HUES64 (cell line): ENCODE results near the gene RHOG.

ENCODE experiments used
- H3K27ac ChIP-seq: 2 replicates; pipeline ENCODE4 v1.7.0; 2013; ENCODE audit warnings: low read depth, low read length, inconsistent platforms
- H3K27me3 ChIP-seq: 2 replicates; pipeline ENCODE4 v1.6.1; 2013; ENCODE audit warnings: mild to moderate bottlenecking, low read length; ENCODE audit not compliant: insufficient read depth
- H3K36me3 ChIP-seq: 2 replicates; pipeline ENCODE4 v1.6.1; 2013; ENCODE audit warnings: mild to moderate bottlenecking, low read length; ENCODE audit not compliant: insufficient read depth
- H3K4me1 ChIP-seq: 2 replicates; pipeline ENCODE4 v1.6.1; 2013; ENCODE audit warnings: mild to moderate bottlenecking, low read length, moderate library complexity; ENCODE audit not compliant: insufficient read depth
- H3K4me3 ChIP-seq: 2 replicates; pipeline ENCODE4 v1.5.1; 2013; ENCODE audit warnings: mild to moderate bottlenecking, low read length, moderate library complexity
- H3K9ac ChIP-seq: 2 replicates; pipeline ENCODE4 v1.6.1; 2013; ENCODE audit warnings: mild to moderate bottlenecking, low read depth, low read length
- H3K9me3 ChIP-seq: 2 replicates; pipeline ENCODE4 v1.6.1; 2013; ENCODE audit warnings: low read depth, low read length; ENCODE audit not compliant: insufficient read depth
- WGBS: fragments of 150-250, 120-280 bp; methylation state at CpG from one replicate; pipeline ENCODE4 v1.1.7; 2013; ENCODE audit warnings: missing lambda C conversion rate; 5-methylcytosine and 5-hydroxymethylcytosine counted together

RHOG gene

GRCh38 chr11:3786781-3787428 lies 53.9 kb downstream of the RHOG start:
- no peak overlapping the region for H3K27ac ChIP-seq
- no peaks in the 10 kb centered on the region for H3K9me3 ChIP-seq
- H3K36me3 ChIP-seq = peaks cover 55% of the 10 kb centered on the region
- H3K4me3 ChIP-seq = no peak overlapping the region
- no peaks in the 10 kb centered on the region for H3K27me3 ChIP-seq
- 92% methylated on average over 8 of the region's 8 CpGs for WGBS
- H3K4me1 ChIP-seq = no peaks in the 10 kb centered on the region
- H3K9ac ChIP-seq = no peak overlapping the region

GRCh38 chr11:3783611-3784010 lies 57.1 kb downstream of the RHOG start:
- Histone ChIP-seq H3K9ac (no peak overlapping the region), H3K4me3 (no peak overlapping the region), H3K9me3 (no peaks in the 10 kb centered on the region), H3K27me3 (no peaks in the 10 kb centered on the region), H3K36me3 (peaks cover 63% of the 10 kb centered on the region), H3K4me1 (no peaks in the 10 kb centered on the region), H3K27ac (no peak overlapping the region)
- WGBS = 98% methylated on average over 4 of the region's 4 CpGs

DNA sequence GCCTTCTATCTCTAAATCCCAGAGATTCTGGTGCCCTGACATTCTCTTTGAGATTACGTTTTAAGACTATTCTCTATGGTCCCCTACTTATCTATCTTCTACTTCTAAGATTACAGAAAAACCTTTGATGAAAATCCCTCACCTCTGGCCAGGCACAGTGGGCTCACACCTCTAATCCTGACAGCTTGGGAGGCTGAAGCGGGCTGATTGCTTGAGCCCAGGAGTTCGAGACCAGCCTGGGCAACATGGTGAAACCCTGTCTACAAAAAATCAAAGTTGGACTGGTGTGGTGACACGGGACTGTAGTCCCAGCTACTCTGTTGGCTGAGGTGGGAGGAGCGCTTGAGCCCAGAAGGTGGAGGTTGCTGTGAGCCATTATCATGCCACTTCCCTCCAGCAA lies 57.8 kb downstream of the RHOG start:
- Histone ChIP-seq H3K4me1 (no peaks in the 10 kb centered on the region), H3K27ac (no peak overlapping the region), H3K9ac (no peak overlapping the region), H3K27me3 (no peaks in the 10 kb centered on the region), H3K4me3 (no peak overlapping the region), H3K9me3 (no peaks in the 10 kb centered on the region), H3K36me3 (peaks cover 64% of the 10 kb centered on the region)
- 94% methylated on average over 5 of the region's 5 CpGs for WGBS

GRCh38 chr11:3781423-3781822 lies 59.3 kb downstream of the RHOG start:
- Histone ChIP-seq H3K9me3 (no peaks in the 10 kb centered on the region), H3K36me3 (peaks cover 77% of the 10 kb centered on the region), H3K27me3 (no peaks in the 10 kb centered on the region), H3K27ac (no peak overlapping the region), H3K9ac (no peak overlapping the region), H3K4me3 (no peak overlapping the region), H3K4me1 (no peaks in the 10 kb centered on the region)
- WGBS = 100% methylated on average over 1 of the region's 2 CpGs
